ENCODE results near the gene SLC25A19.

Gene SLC25A19

GRCh38 chr17:75228847-75229246 is 60.4 kb downstream of the SLC25A19 start:
- Histone ChIP-seq H2AFZ (ENCODE audit: low read length, unreplicated experiment) (no peak overlapping the region), H3K79me2 (ENCODE audit: control insufficient read depth, insufficient read depth, low read length, unreplicated experiment) (no peaks in the 10 kb centered on the region), H3K27me3 (ENCODE audit: insufficient read depth, low read length) (no peaks in the 10 kb centered on the region), H3K4me1 (ENCODE audit: control insufficient read depth, insufficient read depth, low read length, unreplicated experiment) (no peaks in the 10 kb centered on the region), H3K27ac (ENCODE audit: low read depth, low read length) (no peak overlapping the region), H3K4me3 (ENCODE audit: low read depth, low read length) (no peak overlapping the region), H3K36me3 (ENCODE audit: insufficient read depth, low read length) (peaks cover 15% of the 10 kb centered on the region)

- Histone ChIP-seq H3K4me3 (ENCODE audit: low read depth, low read length) (no peak overlapping the region), H3K27ac (ENCODE audit: low read depth, low read length) (no peak overlapping the region), H3K36me3 (ENCODE audit: insufficient read depth, low read length) (peaks cover 15% of the 10 kb centered on the region), H2AFZ (ENCODE audit: low read length, unreplicated experiment) (no peak overlapping the region), H3K27me3 (ENCODE audit: insufficient read depth, low read length) (no peaks in the 10 kb centered on the region), H3K4me1 (ENCODE audit: control insufficient read depth, insufficient read depth, low read length, unreplicated experiment) (no peaks in the 10 kb centered on the region), H3K79me2 (ENCODE audit: control insufficient read depth, insufficient read depth, low read length, unreplicated experiment) (no peaks in the 10 kb centered on the region)
Measured at GRCh38 chr17:75228305-75228704, 60.9 kb downstream of the SLC25A19 start.

GRCh38 chr17:75227729-75228128 is 61.5 kb downstream of the SLC25A19 start:
- no peak overlapping the region for H3K4me3 ChIP-seq (ENCODE audit: low read depth, low read length)
- H3K79me2 ChIP-seq (ENCODE audit: control insufficient read depth, insufficient read depth, low read length, unreplicated experiment), result no peaks in the 10 kb centered on the region
- no peak overlapping the region for H2AFZ ChIP-seq (ENCODE audit: low read length, unreplicated experiment)
- no peaks in the 10 kb centered on the region for H3K4me1 ChIP-seq (ENCODE audit: control insufficient read depth, insufficient read depth, low read length, unreplicated experiment)
- no peaks in the 10 kb centered on the region for H3K27me3 ChIP-seq (ENCODE audit: insufficient read depth, low read length)
- no peak overlapping the region for H3K27ac ChIP-seq (ENCODE audit: low read depth, low read length)
- peaks cover 11% of the 10 kb centered on the region for H3K36me3 ChIP-seq (ENCODE audit: insufficient read depth, low read length)

- H3K4me3 ChIP-seq (ENCODE audit: low read depth, low read length), result no peak overlapping the region
- H3K4me1 ChIP-seq (ENCODE audit: control insufficient read depth, insufficient read depth, low read length, unreplicated experiment), result no peaks in the 10 kb centered on the region
- H3K27me3 ChIP-seq (ENCODE audit: insufficient read depth, low read length), result no peaks in the 10 kb centered on the region
- no peak overlapping the region for H2AFZ ChIP-seq (ENCODE audit: low read length, unreplicated experiment)
- peaks cover 4% of the 10 kb centered on the region; the same call in 1 of the 2 replicates for H3K36me3 ChIP-seq (ENCODE audit: insufficient read depth, low read length)
- H3K79me2 ChIP-seq (ENCODE audit: control insufficient read depth, insufficient read depth, low read length, unreplicated experiment), result no peaks in the 10 kb centered on the region
- no peak overlapping the region for H3K27ac ChIP-seq (ENCODE audit: low read depth, low read length)
Measured at GRCh38 chr17:75225016-75225415, 64.2 kb downstream of the SLC25A19 start.

Data from ACC112 (cell line).